GM18519 (cell line): Measurements from ENCODE around the gene RET.

Experiments used
- ATAC-seq: cut with Tn5 transposase; IDR thresholded peaks from one replicate; pipeline ENCODE4 v1.9.1; 2021; ENCODE audit warnings: mild to moderate bottlenecking, moderate library complexity; ENCODE audit not compliant: unreplicated experiment, low FRiP score

The RET gene

DNA sequence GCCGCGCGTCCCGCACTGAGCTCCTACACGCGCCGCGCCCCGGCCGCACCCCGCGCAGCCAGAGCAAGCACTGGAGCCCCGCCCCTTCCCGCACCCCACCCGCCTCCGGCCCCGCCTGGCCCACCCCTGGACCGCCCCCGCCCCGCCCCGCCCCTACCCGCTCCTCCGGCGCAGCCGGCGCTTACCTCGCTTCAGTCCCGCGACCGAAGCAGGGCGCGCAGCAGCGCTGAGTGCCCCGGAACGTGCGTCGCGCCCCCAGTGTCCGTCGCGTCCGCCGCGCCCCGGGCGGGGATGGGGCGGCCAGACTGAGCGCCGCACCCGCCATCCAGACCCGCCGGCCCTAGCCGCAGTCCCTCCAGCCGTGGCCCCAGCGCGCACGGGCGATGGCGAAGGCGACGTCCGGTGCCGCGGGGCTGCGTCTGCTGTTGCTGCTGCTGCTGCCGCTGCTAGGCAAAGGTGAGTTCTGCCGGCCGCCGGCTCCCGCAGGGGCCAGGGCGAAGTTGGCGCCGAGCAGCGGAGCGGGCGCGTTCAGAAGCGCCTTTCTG lies at the start of gene RET:
Gene RET, plus strand, starts transcription at position 194 of the 545 bp plus-strand sequence. Its CDS starts 190 bp downstream, at position 384.
- no peak for ATAC-seq

DNA sequence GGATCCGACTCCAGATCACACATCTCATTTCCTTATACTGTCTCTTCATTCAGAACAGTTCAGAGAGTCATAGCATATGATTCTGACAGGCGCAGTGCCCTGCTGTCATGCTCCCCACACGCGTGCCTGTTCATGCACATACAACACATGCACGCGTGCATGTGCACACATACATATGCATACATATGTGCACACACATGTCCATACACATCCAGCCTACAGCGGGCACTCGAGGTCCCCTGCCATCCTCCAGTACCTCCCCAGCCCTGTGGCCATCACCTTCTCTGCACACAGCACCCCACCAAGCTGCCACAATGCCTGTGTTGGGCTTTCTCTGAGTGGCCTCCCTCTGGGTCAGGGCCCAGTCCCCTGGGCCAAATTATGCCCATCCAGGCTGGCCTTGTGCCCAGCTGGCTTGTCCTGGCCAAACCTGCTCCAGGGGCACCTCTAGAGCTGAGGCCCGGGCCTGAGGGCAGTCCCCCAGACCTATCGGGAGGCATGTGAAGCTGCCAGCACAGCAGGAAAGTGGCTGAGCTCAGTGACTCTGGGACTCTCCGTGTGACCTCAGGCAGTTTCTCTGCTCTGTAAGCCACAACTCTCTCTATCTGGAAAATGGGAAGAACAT lies 49.4 kb upstream of the RET start:
- ATAC-seq, result no peak

DNA sequence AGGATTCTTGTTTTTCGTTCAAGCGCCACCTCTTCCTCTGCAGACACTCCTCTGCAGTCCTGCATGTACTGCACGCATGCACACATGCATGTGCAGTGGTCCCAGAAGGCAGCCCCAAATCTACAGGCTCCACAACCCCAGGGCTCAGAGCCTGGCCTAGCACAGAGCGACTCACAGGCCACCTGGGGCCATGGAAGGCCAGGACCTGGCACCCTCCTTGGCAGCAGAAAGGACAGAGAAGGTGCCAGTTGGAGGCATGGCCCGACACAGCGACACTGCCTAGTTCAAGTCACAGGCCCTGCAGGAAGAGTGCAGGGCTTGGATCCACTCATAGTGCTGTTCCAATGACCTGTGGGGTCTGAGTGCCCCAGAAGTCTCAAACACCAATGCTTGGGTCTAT lies 48.7 kb upstream of the RET start:
- ATAC-seq, result no peak

DNA sequence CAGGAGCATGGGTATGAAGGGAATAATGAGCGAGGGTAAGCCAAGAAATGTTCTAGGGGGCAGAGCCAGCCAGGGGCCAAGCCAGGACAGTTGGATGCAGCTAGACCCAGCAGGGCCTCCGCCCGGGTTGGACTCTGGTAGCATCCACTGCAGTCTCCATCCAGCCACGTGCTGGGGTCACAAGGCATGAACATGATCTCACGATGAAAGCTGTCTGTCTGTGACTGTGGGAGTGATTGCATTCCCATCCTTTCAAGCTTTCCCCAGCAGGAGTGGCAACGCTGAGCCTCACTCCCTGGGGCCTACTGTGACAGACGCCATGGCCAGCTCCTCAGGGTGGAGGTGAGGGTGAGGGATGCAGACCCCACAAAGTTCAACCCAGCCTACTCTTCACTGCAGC lies 47.8 kb upstream of the RET start:
- no peak for ATAC-seq

DNA sequence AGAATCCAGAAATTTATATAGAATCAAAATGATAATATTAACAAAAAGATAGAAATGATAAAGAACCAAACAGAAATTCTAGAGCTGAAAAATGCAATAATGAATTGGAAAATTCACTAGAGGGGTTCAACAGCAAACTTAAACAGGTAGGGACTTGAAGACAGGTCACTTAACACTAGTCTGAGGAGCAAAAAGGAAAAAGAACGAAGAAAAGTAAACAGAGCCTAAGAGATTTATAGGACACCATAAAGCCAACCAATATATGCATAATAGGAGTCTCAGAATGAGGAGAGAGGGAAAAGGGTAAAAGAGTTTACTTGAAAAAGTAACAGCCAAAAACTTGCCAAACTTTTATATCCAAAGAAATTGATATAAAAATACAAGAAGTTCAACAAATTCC lies 44.3 kb upstream of the RET start:
- ATAC-seq, result no peak

DNA sequence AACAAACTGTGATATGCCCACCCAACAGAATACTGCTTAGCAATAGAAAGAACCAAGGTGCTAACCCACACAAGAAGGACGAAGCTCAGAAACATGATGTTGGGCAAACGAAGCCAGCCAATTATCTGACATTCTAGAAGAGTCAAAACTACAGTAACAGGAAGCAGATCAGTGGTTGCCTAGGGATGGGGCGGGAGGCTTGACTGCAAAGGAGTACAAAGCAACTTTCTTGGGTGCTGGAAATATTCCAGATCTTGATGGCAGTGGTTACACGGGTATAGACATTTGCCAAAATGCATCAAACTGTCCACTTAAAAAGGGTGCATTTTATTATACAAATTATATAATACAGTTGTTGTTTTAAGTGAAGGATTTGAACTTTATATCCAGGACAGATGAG lies 41.1 kb upstream of the RET start:
- ATAC-seq, result no peak

DNA sequence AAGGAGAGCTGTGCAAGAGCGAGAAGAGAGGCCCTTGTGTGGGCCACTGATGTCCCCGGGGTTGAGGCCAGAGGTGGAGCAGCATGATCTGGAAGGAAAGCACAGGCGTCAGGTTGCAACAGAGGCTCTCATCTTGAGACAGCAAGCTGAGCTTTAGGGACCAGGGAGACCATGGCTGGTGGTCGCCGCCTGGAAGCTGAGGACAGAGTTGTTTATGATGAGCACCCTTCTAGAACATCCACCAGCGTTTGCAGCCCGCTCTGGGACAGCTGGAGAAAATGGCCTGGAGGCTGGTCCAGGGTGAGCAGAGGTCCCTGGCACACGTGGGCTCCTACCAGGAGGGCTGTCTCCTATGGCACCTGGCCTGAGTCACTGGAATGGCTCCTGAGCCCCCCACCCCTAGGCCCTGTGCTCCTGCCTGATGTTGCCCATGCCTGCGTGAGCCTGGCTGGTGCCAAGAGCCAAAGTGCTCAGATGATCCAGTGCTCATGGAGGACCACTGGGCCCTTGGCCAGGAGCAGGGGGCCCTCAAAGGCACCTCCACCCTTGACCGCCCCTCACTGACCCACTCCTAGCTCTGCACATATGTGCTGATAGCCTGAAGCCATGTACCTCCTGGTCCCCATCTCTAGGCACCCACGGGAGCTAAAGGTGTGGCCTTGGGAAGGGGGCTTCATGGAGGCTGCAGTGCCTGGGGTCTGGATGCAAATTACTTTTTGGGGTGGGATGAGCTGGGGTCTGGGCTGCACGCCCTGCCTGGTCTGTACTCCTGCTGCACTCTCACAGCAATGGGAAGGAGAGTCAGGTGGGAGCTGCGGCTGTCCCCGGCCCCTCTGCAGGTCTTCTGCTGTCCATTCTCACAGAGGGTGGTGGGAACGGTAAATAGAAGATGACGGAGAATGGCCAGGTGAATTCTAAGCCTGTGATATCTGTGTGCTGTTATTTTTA lies 40.1 kb upstream of the RET start:
- ATAC-seq, result no peak

DNA sequence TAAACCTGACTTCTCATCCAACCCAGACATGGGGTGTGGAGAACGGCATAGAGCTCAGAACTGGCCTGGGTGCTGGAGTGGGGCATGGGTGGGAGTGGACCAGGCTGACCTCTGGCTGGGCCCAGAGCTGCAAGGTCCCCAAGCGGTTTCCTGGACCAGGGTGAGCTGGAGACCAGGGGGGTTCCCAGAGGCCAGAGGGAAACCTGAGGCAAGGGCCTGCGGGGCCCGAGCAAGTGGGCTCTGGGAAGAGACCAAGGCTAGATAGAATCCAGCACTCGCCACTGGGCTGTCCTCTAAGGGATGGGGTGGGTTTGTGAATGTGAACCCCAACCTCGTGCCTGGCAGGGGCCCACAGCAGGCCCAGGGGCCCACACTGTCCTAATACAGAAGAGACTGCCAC lies 39.4 kb upstream of the RET start:
- no peak for ATAC-seq

DNA sequence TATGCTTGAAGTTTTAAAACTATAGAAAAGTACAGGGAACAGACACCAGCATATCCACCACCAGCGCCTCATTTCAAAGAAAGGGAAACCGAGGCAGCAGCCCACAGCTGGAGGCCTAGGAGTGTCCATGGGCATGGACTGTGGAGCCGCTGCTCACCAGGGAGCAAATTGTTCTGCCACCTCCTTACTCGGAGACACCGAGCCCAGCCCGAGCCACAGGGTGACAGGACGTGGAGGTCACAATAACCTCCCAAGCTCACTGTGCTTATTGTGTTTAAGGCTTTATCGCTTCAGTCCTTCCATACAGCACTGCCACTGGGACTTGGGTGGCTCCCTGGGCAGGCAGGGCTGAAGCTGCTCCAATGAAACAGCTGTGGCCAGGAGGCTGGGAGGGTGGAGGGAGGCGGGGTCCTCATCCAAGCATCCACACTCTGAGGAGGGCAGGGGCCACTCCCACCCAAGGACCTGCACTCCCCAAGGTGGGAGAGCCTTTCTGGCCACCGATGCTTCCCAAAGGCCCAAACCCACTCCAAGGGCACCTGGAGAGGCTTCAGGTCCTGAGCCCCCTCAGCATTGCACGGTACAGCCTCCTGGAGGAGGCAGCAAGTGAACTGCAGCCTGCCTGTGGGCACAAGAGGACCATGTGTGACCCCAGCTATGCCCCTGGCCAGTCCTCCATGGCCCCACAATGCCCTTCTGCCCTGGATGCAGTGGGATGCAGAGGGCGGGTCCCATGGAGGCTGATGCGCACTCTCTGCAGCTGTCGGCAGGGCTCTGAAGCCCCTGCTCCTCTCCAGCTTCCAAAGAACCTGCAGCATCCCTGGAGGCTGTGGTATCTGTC lies 38.7 kb upstream of the RET start:
- no peak for ATAC-seq

DNA sequence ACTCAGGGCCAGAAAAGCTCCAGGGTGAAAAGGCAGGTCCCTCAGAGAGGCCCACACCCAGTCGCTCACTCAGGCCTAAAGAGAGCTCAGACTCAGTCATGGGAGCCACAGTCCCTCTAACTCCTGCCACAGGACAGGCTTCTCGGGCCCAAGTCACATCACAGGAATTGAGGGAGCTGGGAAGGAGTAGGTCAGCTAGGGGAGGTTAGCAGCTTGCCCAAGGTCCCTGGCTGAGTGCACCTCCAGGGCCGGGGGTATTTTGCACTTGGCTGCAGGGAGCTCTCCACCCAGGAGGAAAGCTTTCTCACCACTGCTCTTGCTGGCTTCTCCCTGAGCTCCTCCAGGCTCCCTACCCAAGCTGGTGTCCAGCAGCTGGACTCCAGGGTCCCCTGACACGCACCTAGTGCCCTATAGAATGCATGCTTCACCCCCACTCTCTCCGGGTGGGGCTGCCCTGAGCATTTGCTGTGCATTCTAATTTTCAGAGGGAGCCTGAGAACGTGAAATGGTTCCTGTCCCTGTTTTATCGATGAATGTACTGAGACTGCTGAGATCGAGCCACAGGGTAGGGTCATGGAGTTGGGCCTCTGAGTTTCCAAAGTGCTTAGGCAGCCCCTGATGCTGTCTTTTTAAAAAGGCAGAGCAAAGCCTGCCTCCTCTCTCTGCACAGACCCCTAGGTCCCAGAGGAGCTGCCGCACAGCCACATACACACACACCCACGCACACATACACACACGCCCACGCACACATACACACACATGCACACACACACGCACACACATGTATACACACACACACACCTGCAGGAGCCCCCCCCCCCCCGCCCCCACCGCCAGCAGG lies 37.9 kb upstream of the RET start:
- ATAC-seq, result no peak

DNA sequence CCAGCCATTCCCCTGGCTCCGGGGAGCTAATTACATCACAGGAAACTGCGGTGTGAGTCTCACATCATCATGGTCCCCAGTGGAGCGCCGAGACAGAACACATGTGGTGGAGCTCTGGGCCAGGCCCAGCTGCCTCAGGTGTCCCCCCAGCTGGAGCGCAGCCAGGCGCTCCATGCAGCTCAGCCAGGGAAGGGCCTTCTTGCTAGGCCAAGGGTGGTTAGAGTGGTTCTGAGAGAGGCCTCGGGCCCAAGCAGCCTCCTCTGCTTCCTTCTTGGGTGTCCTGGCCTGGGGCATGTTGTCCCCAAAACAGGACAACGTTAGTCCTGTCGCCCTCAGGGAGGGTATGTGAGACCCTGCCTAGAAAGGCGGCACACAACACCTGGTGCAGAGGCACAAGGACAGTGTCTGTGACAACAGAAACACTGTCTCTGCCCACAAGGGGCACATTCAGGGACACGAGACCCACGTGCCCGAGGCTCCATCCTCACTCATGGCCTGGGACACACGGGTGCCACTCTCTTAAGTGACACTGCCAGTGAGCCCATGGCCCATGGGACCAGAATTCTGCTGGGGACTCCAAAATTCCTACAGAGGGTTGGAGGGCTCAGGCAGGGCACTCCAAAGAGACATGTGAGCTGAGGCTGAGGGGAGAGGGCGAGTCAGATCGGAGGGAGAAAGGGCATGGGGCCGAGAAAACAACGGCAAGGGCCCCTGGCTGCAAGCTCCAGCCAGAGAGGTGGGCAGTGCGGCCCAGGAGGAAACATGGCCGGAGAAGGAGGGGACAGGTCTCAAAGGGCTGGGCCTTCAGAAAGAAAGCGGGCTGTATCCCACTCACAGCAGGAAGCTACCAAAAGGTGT lies 37.0 kb upstream of the RET start:
- no peak for ATAC-seq

DNA sequence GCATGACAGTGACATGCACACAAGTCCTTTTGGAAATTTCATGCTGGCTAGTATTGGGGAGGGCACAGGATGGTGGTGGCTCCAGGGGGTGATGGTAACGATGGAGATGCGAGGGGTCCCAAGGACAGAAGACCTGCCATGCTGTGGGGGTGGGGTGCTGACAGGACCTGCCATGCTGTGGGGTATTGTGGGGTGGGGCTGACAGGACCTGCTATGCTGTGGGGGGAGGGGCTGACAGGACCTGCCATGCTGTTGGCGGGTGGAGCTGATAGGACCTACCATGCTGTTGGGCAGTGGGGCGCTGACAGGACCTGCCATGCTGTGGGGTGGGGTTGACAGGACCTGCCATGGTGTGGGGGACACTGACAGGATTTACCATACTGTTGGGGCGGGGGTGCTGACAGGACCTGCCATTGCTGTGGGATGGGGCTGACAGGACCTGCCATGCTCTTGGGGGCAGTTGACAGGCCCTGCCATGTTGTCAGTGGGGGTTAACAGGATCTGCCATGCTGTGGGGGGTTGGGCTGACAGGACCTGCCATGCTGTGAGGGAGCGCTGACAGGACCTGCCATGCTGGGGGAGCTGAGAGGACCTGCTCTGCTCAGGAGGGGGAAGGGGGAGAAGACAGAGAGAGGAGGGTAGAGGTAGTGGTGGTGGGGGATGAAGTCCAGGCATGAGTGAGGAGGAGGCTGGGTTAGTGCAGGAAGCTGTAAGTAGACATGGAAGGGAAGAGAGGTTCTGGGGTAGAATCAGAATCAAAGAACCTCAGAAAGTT lies 36.2 kb upstream of the RET start:
- no peak for ATAC-seq

DNA sequence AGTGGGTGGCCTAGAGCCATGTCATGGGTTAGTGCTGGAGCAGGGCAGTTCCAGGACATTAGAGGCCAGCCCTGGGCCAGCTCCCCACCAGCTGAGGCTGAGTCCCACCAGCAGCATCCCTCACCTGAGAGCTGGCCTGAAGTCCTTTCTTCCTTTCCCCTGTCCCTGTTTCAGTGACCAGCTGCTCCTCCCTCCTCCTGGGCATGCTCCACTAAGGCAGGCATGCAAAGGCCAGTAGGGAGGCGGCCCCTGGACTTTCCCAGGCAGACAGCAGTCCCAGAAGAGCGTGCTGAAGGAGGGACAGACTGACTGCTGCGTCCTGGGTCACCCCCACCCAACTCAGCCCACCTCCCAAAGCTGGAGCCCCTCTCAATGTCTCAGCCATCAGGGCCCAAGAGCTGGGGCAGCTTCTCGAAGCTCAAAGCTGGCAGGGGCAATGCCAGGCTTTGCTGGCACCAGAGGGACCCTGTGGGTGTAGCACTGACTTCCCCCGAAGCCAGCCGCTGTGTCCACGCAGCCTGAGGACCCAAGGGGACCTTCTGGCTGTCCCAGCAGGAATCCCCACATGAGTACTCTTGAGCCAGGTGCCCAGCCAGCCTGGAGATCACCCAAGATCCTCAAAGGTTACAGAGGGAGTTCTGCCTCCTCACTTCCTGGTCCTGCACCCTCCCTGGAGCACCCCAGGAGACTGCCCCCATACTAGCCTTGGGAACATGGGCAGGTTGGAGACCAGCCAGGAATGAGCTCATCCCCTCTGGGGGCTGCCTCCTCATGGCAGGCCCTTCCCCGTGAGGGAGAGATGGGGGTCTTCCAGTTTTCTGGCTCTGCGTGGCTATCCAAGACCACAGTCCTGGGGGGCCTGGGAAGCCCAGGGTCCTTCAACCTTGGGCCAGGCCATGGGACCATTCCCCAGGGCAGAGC lies 35.2 kb upstream of the RET start:
- ATAC-seq, result no peak

DNA sequence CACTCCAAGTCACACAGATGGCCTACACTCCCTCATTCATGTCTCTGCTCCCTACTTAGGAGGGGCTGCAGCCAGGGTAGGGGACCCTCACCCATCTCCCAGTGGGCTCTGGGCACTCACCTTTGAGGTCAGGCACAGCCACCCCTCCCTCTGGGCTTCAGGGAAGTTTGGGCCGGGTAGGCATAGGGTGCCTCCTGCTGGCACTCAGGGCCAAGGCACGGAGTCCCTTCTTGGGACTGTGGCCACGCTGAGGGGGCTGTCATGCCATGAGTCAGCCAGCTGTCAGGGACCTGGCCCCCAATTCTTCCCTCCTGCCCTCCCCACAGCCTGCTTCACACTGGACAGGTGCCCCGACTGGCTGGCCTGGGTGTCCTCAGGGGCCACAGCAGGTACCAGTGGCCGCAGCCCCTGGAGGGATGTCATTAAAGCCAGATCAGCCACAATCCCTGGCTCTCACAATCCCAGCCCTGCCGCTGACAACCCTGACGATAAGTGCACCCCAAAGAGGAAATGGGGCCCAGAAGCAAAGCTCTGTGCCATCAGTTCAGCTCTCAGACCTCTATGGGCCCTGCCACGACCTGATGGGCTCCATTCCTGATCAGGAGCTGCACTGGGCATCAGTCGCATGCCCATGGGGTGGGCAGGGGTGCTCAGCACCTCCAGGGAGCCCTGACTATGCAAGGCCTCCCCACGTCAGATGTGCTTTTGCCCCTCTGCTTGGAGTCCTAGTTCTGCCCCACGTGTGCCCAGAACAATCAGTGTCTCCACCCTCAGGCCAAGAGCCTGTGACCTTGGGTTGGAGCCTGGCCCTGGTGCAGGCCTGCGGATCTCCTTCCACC lies 34.1 kb upstream of the RET start:
- no peak for ATAC-seq

DNA sequence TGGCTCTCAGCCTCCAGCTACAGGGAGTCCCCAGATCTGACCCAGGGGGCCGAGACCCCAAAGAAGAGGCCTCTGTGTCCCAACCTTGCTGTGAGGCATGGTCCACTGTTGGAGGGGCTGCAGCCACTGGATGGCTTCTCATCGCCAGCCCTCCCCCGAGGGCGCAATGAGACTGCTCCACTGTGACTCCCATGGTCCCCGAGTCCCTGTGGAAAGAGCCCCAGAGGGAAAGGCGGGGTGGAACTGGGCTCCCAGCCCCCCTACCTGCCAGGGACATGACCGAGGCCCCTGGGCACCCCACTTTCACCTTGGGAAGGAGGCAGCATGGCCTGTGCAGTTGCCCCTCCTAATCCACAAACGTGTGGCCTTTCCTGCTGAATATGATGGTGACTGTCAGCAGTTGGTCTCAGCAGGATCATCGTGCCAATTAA lies 33.5 kb upstream of the RET start:
- no peak for ATAC-seq

DNA sequence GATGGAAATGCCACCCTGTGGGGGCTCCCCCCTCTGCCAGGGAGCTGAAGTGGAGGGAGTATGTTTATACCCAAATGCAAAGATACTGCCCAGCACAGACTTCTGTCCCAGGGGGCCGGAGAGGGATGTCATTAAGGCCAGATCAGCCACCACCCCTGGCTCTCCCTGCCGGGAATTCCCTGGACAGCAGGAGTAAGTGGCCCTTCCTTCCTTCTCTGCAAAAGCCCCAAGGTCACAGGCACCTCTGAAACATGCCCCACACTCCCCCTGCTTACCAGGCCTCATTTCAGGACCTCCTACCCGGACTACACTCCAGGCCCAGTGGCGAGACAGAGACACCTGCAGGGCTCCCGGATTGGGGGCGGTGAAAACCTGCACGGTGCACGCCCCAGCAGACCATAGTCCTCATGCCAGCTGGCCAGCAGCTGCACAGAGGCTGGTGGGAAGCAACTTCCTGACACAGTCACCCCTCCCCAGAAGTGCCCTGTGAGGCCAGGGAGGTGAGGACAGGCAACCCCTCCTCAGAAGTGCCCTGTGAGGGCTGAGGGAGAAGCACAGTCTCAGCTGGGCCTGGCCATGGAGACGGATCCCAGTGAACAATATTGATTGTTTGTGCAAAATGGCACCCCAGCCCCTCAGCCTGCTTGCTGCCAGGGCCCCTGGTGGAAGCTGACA lies 33.0 kb upstream of the RET start:
- no peak for ATAC-seq
